Mononuclear cell (primary cell): ENCODE results near the gene PRAMEF4. TPM values are rescaled to one million over a fixed set of nuclear protein-coding genes. Genes with fewer than 3 reads are reported as not detected.
"Not testable (repeated sequence)": the region's sequence is repeated elsewhere in the genome, so short reads cannot be mapped to it uniquely, and the experiment has no call there.

Experiments
- H3K27me3 ChIP-seq: 2 replicates; pipeline ENCODE4 v1.6.0; 2011; ENCODE audit warnings: low read length, control low read depth; ENCODE audit not compliant: insufficient read depth
- H3K4me1 ChIP-seq: 2 replicates; pipeline ENCODE4 v1.5.1; 2011; ENCODE audit warnings: mild to moderate bottlenecking, low read length, control low read depth; ENCODE audit not compliant: insufficient read depth
- H3K4me3 ChIP-seq: 2 replicates; pipeline ENCODE4 v1.5.1; 2011; ENCODE audit warnings: mild to moderate bottlenecking, low read length, moderate library complexity
- H3K9me3 ChIP-seq: 2 replicates; pipeline ENCODE4 v1.5.1; 2011; ENCODE audit warnings: low read depth, mild to moderate bottlenecking, control low read depth, low read length
- total RNA-seq: library from RNA; depleted of rRNA; stranded (reverse); fragments of >200 nt; gene quantifications from one replicate; pipeline ENCODE4 v1.2.3, GENCODE V29; 2012

The PRAMEF4 gene
- not detected for total RNA-seq

DNA sequence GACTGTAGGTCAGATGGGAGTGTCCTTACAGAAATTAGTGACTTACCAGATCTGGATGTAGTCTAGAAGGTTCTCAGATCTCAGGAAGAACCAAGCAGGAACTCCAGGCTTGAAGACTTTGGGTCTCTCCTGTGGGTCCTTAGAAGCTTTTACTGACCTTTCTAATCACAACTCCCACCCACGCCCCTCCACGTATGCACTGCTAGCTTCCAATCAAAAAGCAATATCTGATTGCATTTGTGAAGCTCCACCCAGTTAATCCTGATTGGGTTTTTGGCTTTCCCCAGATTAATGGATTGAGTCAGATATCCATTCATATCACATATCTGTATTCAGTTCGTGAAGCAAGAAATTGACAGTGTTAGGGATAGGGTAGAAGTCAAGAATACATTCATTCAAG is at the start of gene PRAMEF4:
TSS of gene PRAMEF4 (minus strand) at position 101 of the 400 bp plus-strand sequence. CDS start 2,807 bp downstream, outside the sequence.
- H3K4me3 ChIP-seq, H3K4me1 ChIP-seq, H3K9me3 ChIP-seq, H3K27me3 ChIP-seq: not testable (repeated sequence)

DNA sequence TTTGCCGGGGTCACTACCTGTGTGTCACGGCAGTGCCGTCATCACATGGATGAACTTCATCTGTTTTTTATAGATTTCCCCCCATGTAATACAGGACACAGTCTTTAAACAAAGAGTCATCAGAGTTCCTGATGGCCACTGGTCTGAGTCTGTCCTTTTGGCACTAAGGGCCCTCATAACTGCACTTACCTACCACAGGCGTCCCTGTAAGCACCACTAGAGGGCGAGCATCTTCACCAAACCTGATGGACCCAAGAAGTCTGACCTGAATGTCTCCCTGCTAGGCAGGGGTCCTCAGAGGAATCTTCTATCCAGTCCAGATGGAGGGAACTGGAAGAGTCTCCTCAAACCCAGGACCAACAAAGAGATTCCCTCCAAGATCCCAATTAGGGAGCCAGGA is 38.4 kb upstream of the PRAMEF4 start:
- not testable (repeated sequence) for H3K27me3 ChIP-seq, H3K4me3 ChIP-seq, H3K4me1 ChIP-seq, H3K9me3 ChIP-seq

DNA sequence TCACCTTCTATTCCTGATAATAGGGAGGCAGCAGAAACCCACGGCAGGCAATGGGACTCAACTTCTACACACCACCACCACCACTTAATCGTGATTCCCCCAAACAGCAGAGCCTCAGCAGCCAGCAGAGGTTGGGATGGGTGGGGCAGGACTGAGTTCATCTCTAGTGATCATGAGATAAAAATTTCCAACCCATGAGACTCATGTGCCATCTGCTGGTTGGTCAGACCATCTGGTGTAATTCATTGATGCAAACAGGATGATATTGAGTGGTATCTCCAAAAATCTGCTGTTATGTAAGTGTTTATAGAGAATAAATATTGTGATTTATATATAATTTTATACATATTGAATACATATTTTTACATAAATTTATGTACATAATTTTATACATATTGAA is 35.7 kb upstream of the PRAMEF4 start:
- not testable (repeated sequence) for H3K9me3 ChIP-seq, H3K4me1 ChIP-seq, H3K27me3 ChIP-seq, H3K4me3 ChIP-seq

DNA sequence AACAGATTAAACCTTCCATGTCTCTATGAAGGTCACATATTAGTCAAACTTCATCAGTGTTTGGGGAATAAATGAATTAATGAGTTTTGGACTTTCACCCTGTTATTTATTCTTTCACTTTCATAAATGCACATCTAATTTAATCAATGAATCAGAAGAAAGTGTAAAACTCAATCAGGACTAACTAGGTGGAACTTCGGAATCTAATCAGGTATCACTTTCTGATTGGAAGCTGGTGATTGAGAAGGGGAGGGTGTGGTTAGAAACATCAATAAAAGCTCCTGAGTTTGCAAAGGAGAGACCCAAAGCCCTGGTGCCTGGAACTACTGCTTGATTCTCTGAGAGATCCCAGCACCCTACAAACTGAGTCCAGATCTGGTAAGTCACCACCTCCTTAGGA is 30.3 kb upstream of the PRAMEF4 start, which contains the start of gene PRAMEF7:
TSS of gene PRAMEF7 (plus strand) at position 301 of the 400 bp plus-strand sequence. CDS start 1,083 bp downstream, outside the sequence.
- not testable (repeated sequence) for H3K9me3 ChIP-seq, H3K4me1 ChIP-seq, H3K27me3 ChIP-seq, H3K4me3 ChIP-seq

DNA sequence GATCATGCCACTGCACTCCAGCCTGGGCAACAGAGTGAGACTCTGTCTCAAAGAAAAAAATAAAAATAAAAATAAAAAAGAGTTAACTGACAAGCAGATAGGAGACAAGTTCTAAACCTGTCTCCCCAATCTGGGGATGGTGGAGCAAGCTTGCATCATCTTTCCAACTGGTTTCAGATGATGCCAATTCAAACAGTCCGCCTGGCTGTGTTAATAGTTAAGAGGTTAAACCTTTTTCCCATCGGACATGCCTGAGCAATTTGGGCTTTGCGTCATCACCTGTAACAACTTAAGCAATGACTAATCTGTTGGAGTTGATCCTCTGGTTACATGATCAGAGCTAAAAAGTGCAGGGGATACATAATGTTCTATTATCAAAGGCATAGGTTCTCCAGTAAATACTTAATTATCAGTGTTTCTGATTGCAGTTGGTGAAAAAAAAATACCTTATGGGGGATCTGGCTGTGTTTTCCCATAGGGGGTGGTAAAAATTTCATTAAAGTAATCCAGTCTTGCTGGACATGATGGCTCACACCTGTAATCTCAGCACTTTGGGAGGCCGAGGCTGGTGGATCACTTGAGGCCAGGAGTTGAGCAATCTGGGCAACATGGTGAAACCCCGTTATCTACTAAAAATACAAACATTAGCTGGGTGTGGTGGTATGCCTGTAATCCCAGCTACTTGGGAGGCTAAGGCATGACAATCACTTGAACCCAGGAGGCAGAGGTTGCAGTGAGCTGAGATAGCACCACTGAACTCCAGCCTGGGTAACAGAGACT is 18.0 kb upstream of the PRAMEF4 start:
- H3K27me3 ChIP-seq, H3K9me3 ChIP-seq, H3K4me3 ChIP-seq, H3K4me1 ChIP-seq: not testable (repeated sequence)

DNA sequence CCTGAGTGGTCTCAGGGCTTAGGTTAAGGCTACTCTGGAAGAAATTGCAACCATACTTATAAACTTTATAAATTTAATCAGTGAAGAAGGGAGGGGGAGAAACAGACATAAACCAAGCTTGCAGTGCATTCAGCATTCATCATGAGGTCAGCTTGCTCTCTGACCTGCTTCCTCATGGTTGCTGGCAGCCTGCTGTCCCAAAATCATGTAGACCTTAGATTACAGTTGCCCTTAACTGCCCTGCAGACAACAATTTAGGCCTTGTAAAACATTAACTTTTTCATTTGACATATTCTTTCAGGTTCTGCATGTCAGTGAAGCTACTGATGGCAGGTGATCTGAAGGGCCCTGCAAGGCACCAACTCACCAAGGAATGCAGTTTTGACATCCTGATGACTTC is 13.2 kb upstream of the PRAMEF4 start:
- not testable (repeated sequence) for H3K4me3 ChIP-seq, H3K27me3 ChIP-seq, H3K4me1 ChIP-seq, H3K9me3 ChIP-seq

DNA sequence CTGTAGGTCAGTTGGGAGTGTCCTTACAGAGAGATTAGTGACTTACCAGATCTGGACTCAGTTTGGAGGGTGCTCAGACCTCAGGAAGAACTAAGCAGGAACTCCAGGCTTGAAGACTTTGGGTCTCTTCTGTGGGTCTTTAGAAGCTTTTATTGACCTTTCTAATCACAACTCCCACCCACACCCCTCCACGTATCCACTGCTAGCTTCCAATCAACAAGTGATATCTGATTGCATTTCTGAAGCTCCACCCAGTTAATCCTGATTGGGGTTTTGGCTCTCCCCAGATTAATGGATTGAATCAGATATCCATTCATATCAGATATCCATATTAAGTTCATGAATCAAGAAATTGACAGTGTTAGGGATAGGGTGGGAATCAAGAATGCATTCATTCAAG is 12.2 kb upstream of the PRAMEF4 start, which contains the start of gene PRAMEF10:
TSS of gene PRAMEF10 (minus strand) at position 101 of the 400 bp plus-strand sequence. CDS start 2,423 bp downstream, outside the sequence.
- H3K9me3 ChIP-seq, H3K27me3 ChIP-seq, H3K4me3 ChIP-seq, H3K4me1 ChIP-seq: not testable (repeated sequence)

DNA sequence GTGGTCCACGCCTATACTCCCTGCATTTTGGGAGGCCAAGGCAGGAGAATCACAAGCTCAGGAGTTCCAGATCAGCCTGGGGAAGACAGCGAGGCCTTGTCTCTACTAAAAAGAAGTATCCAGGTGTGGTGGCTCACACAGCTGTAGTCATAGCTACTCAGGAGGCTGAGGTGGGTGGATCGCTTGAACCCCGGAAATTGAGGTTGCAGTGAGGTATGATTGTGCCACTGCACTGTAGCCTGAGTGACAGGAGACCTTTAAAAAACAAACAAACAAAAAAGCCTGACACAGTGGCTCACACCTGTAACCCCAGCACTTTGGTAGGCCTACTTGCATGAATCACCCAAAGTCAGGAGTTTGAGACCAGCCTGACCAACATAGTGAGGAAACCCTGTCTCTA is 7.5 kb downstream of the PRAMEF4 start:
- H3K27me3 ChIP-seq, H3K4me1 ChIP-seq, H3K9me3 ChIP-seq, H3K4me3 ChIP-seq: not testable (repeated sequence)

DNA sequence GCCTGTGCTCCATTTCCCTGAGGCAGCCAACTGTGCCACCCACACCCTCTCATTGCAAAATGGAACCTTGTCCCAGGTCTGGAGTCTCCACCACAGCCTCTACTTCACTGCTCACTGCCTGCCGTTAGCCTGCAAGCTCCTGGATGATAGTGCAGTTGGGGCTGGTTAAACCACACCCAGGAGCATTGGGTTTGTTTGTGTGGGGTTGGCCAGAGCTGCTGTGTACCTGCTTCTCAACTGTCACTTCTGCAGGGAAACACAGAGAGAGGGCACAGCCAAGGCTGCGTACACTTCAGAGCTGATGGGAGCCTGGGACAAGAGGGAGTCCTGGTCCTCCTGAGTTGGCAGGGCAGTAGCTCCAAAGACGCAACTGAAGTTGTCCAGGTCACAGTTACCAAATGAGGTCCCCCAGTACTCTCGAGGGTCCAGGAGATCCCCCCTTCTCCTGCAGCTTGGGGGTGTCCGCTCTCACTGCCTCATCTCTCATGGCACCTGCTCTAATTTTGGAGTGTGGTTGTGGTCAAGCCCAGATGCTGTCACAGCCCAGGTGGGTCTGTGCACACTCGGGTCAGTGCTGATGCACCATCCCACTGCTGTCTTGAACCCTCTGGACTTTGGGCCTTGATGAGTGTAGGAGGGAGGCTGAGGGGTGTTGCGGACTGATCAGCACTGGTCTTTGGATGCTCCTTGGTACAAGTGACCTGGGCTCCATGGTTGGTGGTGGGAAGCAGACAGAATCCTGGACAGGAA is 22.7 kb downstream of the PRAMEF4 start:
- not testable (repeated sequence) for H3K4me1 ChIP-seq, H3K27me3 ChIP-seq, H3K9me3 ChIP-seq, H3K4me3 ChIP-seq

DNA sequence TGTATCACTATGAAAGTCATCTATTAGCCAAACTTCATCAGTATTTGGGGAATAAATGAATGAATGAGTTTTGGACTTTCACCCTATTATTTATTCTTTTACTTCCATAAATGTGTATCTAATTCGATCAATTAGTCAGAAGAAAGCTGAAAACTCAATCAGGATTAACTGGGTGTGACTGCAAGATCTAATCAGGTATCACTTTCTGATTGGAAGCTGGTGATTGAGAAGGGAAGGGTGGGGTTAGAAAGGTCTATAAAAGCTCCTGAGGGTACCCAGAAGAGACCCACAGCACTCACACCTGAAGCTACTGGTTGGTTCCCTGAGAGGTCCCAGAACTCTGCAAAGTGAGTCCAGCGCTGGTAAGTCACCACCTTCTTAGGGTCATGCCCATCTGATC is 29.2 kb downstream of the PRAMEF4 start, which contains the start of gene PRAMEF2:
TSS of gene PRAMEF2 (plus strand) at position 301 of the 400 bp plus-strand sequence. CDS start 1,924 bp downstream, outside the sequence.
- not testable (repeated sequence) for H3K27me3 ChIP-seq, H3K9me3 ChIP-seq, H3K4me1 ChIP-seq, H3K4me3 ChIP-seq

DNA sequence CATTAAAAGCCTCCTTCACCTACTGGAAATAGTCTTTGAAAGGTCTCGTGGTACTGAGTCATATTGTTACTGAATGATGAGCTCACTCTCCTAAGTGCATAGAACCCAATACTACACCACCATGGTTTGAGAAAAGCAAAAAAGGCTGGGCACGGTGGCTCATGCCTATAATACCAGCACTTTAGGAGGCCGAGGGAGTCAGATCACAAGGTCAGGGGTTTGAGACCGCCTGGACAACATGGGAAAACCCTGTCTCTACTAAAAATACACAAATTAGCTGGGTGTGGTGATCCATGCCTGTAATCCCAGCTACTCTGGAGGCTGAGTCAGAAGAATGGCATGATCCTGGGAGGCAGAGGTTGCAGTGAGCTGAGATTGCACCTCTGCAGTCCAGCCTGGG is 34.2 kb downstream of the PRAMEF4 start:
- no peaks in the 10 kb centered on the region for H3K9me3 ChIP-seq

DNA sequence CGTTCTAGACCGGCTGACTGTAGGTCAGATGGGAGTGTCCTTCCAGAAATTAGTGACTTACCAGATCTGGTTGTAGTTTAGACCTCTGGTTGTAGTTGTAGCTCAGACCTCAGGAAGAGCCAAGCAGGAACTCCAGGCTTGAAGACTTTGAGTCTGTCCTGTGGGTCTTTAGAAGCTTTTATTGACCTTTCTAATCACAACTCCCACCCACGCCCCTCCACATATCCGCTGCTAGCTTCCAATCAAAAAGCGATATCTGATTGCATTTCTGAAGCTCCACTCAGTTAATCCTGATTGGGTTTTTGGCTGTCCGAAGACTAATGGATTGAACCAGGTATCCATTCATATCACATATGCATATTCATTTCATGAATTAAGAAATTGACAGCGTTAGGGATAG is 37.4 kb downstream of the PRAMEF4 start, which contains the start of gene HNRNPCL1:
TSS of gene HNRNPCL1 (minus strand) at position 101 of the 400 bp plus-strand sequence. CDS start 431 bp downstream, outside the sequence.
- not testable (repeated sequence) for H3K27me3 ChIP-seq, H3K4me3 ChIP-seq, H3K9me3 ChIP-seq, H3K4me1 ChIP-seq

More for the DNA sequence above, 34.2 kb downstream of the PRAMEF4 start:
- H3K27me3 ChIP-seq: no peaks in the 10 kb centered on the region
- no peak overlapping the region for H3K4me3 ChIP-seq
- no peaks in the 10 kb centered on the region for H3K4me1 ChIP-seq

DNA sequence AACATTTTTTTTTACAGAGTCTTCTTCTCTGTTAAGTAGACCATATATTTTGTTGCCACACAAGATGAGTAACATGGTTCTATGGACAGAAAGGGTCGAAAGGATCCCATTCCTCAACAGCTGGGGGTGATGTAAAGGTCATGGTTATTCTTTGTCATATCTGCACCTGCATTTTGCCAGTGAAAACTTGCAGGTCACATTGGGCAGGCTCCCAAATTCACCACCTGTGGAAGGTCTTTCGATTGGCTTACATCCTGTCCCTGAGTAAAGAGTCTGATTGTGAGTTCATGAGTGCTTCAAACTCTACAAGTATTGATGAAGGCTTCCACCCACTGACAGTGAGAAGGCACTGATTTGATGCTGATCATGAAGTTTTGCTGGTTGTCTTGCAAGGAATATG is 52.8 kb downstream of the PRAMEF4 start:
- H3K4me1 ChIP-seq, H3K4me3 ChIP-seq: not testable (repeated sequence)

DNA sequence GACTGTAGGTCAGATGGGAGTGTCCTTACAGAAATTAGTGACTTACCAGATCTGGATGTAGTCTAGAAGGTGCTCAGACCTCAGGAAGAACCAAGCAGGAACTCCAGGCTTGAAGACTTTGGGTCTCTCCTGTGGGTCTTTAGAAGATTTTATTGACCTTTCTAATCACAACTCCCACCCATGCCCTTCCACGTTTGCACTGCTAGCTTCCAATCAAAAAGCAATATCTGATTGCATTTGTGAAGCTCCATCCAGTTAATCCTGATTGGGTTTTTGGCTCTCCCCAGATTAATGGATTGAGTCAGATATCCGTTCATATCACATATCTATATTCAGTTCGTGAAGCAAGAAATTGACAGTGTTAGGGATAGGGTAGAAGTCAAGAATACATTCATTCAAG is 54.7 kb downstream of the PRAMEF4 start, which contains the start of gene PRAMEF11:
TSS of gene PRAMEF11 (minus strand) at position 101 of the 400 bp plus-strand sequence. CDS start 2,621 bp downstream, outside the sequence.
- H3K9me3 ChIP-seq, H3K4me3 ChIP-seq, H3K4me1 ChIP-seq, H3K27me3 ChIP-seq: not testable (repeated sequence)

More for the DNA sequence above, 52.8 kb downstream of the PRAMEF4 start:
- H3K9me3 ChIP-seq, H3K27me3 ChIP-seq: not testable (repeated sequence)
